SK-N-SH (cell line): Measurements from ENCODE around the gene RND3.

Experiments
- EZH2phosphoT487 ChIP-seq: fragments of 200-600 bp; sonication (generic); IDR thresholded peaks from 2 replicates; pipeline ENCODE4 v1.6.1; 2017; ENCODE audit warnings: low read depth, mixed run types, mild to moderate bottlenecking, antibody characterized with exemption, moderate library complexity, borderline replicate concordance
- GATA2 ChIP-seq: sonication (generic); formaldehyde crosslinking; IDR thresholded peaks from 2 replicates; pipeline ENCODE4 v1.5.0; 2020; ENCODE audit warnings: mild to moderate bottlenecking, missing genetic modification reagents
- POLR2AphosphoS5 ChIP-seq: IDR thresholded peaks from 2 replicates; pipeline ENCODE4 v1.6.1; 2012; ENCODE audit warnings: low read depth, low read length
- SMC3 ChIP-seq: IDR thresholded peaks from 2 replicates; pipeline ENCODE4 v1.6.1; 2012; ENCODE audit warnings: low read depth, low read length, improper control_type of control experiment
- TF ChIP-seq, protein P1 (sequence below): IDR thresholded peaks from 2 replicates; pipeline ENCODE4 v1.6.1; 2012; ENCODE audit warnings: mild to moderate bottlenecking, low read depth, low read length, moderate library complexity

DNA sequence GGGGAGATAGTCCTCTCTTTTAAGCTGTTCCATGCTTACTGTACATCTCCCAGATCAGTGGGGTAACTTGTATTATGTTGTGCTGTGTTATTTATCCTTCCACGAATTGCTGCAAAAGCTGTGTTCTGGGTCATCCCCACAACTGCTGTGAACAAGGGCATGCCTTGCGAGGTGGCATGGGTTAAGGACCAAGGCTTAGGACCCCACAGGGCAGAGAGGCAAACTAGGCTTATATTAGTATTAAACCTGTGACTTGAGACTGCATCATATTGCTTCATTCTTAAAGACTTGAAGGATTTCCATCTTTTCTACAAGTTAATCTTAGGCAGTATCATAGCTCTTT is 19.9 kb downstream of the RND3 start:
- no peak for TF ChIP-seq POLR2AphosphoS5
- TF ChIP-seq, protein P1, sequence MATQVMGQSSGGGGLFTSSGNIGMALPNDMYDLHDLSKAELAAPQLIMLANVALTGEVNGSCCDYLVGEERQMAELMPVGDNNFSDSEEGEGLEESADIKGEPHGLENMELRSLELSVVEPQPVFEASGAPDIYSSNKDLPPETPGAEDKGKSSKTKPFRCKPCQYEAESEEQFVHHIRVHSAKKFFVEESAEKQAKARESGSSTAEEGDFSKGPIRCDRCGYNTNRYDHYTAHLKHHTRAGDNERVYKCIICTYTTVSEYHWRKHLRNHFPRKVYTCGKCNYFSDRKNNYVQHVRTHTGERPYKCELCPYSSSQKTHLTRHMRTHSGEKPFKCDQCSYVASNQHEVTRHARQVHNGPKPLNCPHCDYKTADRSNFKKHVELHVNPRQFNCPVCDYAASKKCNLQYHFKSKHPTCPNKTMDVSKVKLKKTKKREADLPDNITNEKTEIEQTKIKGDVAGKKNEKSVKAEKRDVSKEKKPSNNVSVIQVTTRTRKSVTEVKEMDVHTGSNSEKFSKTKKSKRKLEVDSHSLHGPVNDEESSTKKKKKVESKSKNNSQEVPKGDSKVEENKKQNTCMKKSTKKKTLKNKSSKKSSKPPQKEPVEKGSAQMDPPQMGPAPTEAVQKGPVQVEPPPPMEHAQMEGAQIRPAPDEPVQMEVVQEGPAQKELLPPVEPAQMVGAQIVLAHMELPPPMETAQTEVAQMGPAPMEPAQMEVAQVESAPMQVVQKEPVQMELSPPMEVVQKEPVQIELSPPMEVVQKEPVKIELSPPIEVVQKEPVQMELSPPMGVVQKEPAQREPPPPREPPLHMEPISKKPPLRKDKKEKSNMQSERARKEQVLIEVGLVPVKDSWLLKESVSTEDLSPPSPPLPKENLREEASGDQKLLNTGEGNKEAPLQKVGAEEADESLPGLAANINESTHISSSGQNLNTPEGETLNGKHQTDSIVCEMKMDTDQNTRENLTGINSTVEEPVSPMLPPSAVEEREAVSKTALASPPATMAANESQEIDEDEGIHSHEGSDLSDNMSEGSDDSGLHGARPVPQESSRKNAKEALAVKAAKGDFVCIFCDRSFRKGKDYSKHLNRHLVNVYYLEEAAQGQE = no peak
- no peak for TF ChIP-seq GATA2 (CRISPR knock-in tag)
- no peak for TF ChIP-seq SMC3
- no peak for TF ChIP-seq EZH2phosphoT487
